CD4-positive, alpha-beta T cell treated with Interleukin-12 subunit alpha and Interleukin-12 subunit beta, for 1 hour (primary cell): ENCODE results near the gene PSG1.
A peak's percentile ranks its signal among the peaks of the same experiment; 100 is the strongest.
"Not testable (repeated sequence)": the region's sequence is repeated elsewhere in the genome, so short reads cannot be mapped to it uniquely, and the experiment has no call there.

Experiments
- DNase-seq: peaks from one replicate; pipeline ENCODE4 v3.0.0-alpha.2; 2020

The PSG1 gene

DNA sequence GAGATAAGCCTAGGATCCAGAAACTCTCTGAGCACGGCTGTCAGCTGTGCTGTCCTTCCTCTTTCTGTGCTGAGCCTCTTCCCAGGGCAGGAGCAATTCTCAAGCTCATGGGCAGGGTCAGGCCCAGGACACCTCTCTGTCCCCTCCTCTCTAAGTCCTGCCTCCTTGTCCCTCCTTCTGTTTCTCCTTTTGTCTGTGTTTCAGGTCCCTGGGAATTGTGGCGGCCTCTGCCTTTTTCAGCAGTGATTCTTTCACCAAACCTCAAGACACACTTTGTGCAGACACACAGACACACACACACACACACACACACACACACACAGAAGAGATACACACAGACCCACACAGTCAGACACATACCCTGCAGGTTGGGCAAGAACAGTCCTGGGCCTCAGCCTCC is at the start of gene PSG1:
Gene PSG1 (minus strand): TSS at position 101 of the 400 bp plus-strand sequence. CDS start 132 bp downstream, outside the sequence.
- DNase-seq: no peak

GRCh38 chr19:42928896-42929295 is 49.4 kb upstream of the PSG1 start:
- DNase-seq: no peak

GRCh38 chr19:42926781-42927180 is 47.3 kb upstream of the PSG1 start:
- DNase-seq: no peak

DNA sequence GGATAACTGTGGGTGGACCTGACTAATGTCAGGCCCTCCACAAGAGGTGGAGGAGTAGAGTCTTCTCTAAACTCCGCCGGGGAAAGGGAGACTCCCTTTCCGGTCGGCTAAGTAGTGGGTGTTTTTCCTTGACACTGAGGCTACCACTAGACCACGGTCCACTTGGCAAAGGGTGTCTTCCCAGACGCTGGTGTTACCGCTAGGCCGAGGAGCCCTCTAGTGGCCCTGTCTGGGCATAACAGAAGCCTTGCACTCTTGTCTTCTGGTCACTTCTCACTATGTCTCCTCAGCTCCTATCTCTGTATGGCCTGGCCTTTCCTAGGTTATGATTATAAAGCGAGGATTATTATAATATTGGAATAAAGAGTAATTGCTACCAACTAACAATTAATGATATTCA is 43.6 kb upstream of the PSG1 start:
- DNase-seq: peak; percentile 5

DNA sequence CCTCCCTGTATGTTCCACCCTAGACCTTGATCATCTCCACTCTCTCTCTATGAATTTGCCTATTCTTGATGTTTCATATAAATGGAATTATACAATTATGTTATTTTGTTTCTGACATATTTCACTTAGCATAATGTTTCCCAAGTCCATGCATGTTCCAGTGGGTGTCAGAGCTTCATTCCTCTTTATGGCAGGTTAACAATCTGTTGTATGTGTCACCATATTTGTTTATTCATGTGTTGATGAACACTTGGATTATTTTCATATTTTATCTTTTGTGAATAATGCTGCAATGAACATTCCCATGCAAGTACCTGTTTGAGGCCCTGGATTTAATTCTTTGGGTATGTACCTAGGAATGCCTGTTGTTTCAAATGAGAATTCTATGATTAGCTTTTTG is 41.5 kb upstream of the PSG1 start:
- DNase-seq: not testable (repeated sequence)

DNA sequence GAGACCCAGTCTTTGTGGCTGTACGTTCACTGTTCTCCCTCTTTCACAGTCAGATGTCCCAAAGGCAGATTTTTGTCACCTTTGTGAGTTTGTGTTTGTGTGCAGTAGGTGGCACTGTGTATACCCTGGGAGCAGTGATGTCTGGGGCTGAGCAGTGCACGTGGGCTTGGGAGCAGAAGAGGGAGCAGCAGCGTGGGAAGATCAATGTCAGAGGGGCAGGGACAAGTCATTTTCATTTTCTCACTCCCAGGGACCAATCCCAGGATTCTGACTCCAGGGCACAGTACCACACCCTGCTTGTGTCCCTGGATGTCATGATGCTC is 40.2 kb upstream of the PSG1 start:
- no peak for DNase-seq

DNA sequence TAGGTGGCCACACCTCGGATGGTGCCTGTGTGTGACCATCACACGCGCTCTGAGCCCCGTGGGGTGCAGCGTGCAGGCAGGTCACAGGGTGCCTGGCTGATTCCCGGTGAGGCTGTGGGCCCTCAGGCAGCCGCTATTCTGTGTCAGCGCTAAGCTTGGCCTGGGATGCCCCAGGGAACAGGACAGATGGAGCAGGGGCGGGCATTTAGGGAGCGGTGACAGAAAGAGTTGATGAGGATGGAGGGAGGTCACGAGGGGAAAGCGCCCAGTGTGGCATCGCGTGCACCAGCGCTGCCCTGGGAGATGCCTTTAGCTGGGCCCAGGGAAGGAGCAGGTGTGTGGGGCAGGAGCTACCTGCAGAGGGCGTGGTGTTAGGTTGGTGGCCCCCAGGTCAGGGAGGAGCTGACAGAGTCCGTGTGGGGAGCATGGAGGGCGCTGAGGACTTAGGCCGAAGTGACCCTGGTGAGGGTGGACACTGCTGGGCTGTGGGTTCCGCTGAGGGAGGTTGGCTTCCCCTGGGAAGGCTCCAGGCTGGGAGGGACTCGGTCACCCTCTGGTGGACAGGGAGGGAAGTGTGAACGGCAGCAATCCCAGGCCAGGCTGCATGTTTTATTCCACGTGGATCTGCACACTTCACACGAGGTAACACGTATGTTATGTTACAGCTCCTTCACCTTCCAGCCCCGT is 39.7 kb upstream of the PSG1 start:
- DNase-seq: not testable (repeated sequence)

DNA sequence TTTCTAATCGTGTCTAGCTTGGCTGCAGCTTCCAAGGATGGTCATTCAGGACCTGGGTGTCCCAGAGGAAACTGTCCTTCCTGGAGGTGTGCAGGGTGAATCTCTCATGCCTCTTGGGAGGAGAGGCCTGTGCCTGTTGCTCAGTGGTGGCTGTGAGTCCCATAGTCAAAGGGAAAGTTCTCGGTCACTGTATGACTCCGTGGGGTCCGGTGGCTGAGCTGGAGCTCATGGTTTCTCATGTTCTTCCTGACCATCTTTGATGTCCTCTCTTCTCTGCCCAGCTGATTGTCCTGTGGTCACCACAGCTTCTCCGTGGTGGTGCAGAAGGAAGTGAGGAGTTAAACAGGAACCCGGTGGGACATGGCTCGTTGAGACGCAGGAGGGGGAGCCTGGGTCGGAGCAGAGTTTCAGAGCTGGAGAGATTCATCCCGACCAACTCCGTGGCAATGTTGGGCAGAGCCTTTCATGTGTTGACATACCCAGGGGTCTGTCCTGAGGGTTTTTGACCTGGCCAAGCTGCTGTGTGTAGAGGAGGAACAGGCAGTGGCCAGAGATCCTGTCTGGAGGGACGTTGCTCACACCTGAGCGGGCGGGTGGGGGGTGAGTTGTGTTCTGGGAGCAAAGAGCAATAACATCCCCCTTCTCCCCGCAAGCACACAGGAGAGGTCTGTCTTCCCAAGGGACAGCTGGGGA is 39.0 kb upstream of the PSG1 start:
- not testable (repeated sequence) for DNase-seq

GRCh38 chr19:42917634-42918033 is 38.1 kb upstream of the PSG1 start, which contains the start of gene PSG6:
TSS of gene PSG6 (minus strand) at chr19:42917894. CDS start at chr19:42917792, 102 bp downstream.
- DNase-seq: not testable (repeated sequence)

- DNase-seq: not testable (repeated sequence)
Observed at GRCh38 chr19:42916931-42917330, 37.4 kb upstream of the PSG1 start.

DNA sequence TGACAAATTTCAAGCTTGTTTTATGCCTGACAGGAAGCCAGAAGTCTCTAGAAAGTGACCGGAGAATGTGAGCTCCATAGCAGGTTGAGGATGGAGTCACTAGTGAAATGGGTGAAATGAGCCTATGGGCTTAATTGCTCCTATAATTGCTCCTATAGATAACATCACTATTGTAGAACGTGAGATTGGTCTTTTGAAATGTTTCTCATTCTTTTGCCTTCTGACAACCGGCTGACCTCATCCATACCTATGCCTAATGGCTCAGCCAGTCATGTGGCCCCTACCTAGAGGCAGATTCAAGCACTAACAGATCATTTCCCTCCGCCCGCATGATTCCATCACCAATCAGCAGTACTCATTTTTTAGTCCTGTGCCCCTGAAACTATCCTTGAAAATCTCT is 34.0 kb upstream of the PSG1 start:
- not testable (repeated sequence) for DNase-seq

GRCh38 chr19:42912941-42913340 is 33.4 kb upstream of the PSG1 start:
- DNase-seq: not testable (repeated sequence)

GRCh38 chr19:42911731-42912130 is 32.2 kb upstream of the PSG1 start:
- not testable (repeated sequence) for DNase-seq

DNA sequence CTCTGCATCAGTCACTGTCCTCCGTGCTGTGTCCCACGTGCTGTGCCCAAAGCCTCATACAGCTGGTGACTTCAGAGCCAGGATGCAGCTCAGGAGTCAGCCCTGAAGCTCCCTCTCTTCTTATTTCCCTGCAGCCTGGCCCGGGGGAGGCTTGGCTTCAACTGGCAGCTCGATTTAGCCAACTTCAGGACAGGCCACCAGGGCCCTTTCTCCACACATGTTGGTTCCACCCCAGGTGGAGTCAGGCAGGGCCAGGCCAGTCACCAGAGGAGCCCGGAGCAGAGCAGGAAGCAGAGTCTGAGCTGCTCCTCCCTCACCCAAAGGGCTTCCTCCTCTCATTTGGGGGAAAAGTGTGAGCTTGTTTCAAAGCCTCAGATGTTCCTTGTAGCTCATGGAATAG is 26.6 kb upstream of the PSG1 start:
- DNase-seq: not testable (repeated sequence)

GRCh38 chr19:42900561-42900960 is 21.0 kb upstream of the PSG1 start:
- not testable (repeated sequence) for DNase-seq

DNA sequence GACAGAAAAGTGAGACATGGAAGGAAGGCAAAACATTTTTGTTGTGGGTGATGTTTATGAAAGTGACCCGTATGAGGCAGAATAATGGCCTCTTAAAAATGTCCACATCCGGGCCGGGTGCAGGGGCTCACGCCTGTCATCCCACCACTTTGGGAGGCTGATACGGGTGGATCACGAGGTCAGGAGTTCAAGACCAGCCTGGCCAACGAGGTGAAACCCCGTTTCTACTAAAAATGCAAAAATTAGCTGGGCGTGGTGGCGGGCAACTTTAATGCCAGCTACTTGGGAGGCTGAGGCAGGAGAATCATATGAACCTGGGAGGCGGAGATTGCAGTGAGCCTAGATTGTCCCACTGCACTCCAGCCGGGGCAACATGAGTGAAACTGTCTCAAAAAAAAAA is 20.2 kb upstream of the PSG1 start:
- not testable (repeated sequence) for DNase-seq

GRCh38 chr19:42899110-42899509 is 19.6 kb upstream of the PSG1 start:
- DNase-seq: not testable (repeated sequence)

- not testable (repeated sequence) for DNase-seq
Observed at GRCh38 chr19:42898656-42899055, 19.1 kb upstream of the PSG1 start.

- not testable (repeated sequence) for DNase-seq
Observed at GRCh38 chr19:42897729-42898128, 18.2 kb upstream of the PSG1 start.

GRCh38 chr19:42890446-42890845 is 10.9 kb upstream of the PSG1 start:
- DNase-seq: not testable (repeated sequence)

- not testable (repeated sequence) for DNase-seq
Observed at GRCh38 chr19:42887876-42888445, 8.4 kb upstream of the PSG1 start.

DNA sequence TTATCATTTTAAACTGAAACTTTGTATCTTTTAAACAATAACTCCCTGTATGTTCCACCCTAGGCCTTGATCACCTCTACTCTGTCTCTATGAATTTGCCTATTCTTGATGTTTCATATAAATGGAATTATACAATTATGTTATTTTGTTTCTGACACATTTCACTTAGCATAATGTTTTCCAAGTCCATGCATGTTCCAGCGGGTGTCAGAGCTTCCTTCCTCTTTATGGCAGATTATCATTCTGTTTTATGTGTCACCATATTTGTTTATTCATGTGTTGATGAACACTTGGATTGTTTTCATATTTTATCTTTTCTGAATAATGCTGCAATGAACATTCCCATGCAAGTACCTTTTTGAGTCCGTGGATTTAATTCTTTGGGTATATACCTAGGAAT is 3.2 kb upstream of the PSG1 start:
- not testable (repeated sequence) for DNase-seq

DNA sequence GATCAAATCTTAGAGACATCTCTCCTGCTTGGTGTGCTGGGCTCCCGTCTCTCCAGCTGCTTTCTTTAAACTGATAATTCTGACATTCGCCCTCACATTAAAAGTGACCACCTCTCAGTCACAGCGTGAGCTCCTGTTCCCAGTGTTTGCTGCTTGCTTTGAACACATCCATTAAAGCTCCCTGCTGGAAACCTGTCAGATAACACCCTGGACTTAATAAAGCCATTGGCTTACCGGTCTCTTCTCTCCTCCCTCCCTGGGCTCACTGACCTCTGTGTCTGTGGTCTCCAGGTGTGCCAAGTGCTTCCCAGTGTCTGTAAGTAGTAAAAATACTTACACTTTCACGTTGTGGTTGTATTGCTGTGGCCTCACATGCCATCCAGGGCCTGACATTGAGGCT is 2.5 kb upstream of the PSG1 start:
- DNase-seq: not testable (repeated sequence)

DNA sequence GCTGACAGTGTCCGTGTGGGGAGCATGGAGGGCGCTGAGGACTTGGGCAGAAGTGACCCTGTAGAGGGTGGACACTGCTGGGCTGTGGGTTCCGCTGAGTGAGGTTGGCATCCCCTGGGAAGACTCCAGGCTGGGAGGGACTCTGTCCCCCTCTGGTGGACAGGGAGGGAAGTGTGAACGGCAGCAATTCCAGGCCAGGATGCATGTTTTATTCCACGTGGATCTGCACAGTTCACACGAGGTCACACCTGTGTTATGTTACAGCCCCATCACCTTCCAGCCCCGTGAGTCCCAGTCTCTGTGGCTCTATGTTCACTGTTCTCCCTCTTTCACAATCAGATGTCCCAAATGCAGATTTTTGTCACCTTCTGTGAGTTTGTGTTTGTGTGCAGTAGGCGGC is 1.8 kb upstream of the PSG1 start:
- DNase-seq: not testable (repeated sequence)
